GM21423 (cell line): ENCODE data around the gene WDR20.
"Not testable (repeated sequence)": the region's sequence is repeated elsewhere in the genome, so short reads cannot be mapped to it uniquely, and the experiment has no call there.

ENCODE experiments used
- ATAC-seq: cut with Tn5 transposase; IDR thresholded peaks from one replicate; pipeline ENCODE4 v1.9.1; 2021; ENCODE audit warnings: mild to moderate bottlenecking, moderate library complexity; ENCODE audit not compliant: unreplicated experiment

WDR20 gene

GRCh38 chr14:102233081-102233480, 93.4 kb downstream of the WDR20 start:
- ATAC-seq: no peak

- ATAC-seq: no peak
These were observed 94.9 kb downstream of the WDR20 start for GRCh38 chr14:102234331-102235264.

- no peak for ATAC-seq
These were observed 95.7 kb downstream of the WDR20 start for GRCh38 chr14:102235275-102235897.

- no peak for ATAC-seq
These were observed 96.3 kb downstream of the WDR20 start for GRCh38 chr14:102236026-102236425.

- no peak for ATAC-seq
These were observed 98.4 kb downstream of the WDR20 start for GRCh38 chr14:102238131-102238530.

GRCh38 chr14:102238766-102239165, 99.1 kb downstream of the WDR20 start:
- ATAC-seq: no peak

- ATAC-seq: no peak
These were observed 99.5 kb downstream of the WDR20 start for GRCh38 chr14:102239231-102239630.

GRCh38 chr14:102240481-102240880, 100.8 kb downstream of the WDR20 start:
- ATAC-seq: not testable (repeated sequence)

GRCh38 chr14:102241147-102241546, 101.5 kb downstream of the WDR20 start:
- ATAC-seq: no peak

GRCh38 chr14:102243795-102244194, 104.1 kb downstream of the WDR20 start:
- ATAC-seq: not testable (repeated sequence)

- no peak for ATAC-seq
These were observed 106.4 kb downstream of the WDR20 start for GRCh38 chr14:102246071-102246470.

GRCh38 chr14:102248121-102248520, 108.4 kb downstream of the WDR20 start:
- ATAC-seq: no peak

GRCh38 chr14:102249041-102249440, 109.3 kb downstream of the WDR20 start:
- ATAC-seq: no peak

- ATAC-seq: no peak
These were observed 110.3 kb downstream of the WDR20 start for GRCh38 chr14:102249981-102250380.

GRCh38 chr14:102250636-102251035, 110.9 kb downstream of the WDR20 start:
- ATAC-seq: no peak

- ATAC-seq: no peak
These were observed 111.5 kb downstream of the WDR20 start for GRCh38 chr14:102251161-102251560.

GRCh38 chr14:102252834-102253801, 113.4 kb downstream of the WDR20 start:
- ATAC-seq: no peak

- ATAC-seq: no peak
These were observed 115.9 kb downstream of the WDR20 start for GRCh38 chr14:102255401-102256190.

GRCh38 chr14:102256716-102257115, 117.0 kb downstream of the WDR20 start:
- no peak for ATAC-seq

- no peak for ATAC-seq
These were observed 118.4 kb downstream of the WDR20 start for GRCh38 chr14:102258136-102258535.
